ENCODE measurements around the gene CDKN2A. TPM values are rescaled to one million over a fixed set of nuclear protein-coding genes. Genes with fewer than 3 reads are reported as not detected.

Gene CDKN2A
- 1 to 10 TPM in 2 of 4 donors, under 1 TPM in 1, not detected in 1; 0.94 to 9.7 (median 2.7) TPM for total RNA-seq

DNA sequence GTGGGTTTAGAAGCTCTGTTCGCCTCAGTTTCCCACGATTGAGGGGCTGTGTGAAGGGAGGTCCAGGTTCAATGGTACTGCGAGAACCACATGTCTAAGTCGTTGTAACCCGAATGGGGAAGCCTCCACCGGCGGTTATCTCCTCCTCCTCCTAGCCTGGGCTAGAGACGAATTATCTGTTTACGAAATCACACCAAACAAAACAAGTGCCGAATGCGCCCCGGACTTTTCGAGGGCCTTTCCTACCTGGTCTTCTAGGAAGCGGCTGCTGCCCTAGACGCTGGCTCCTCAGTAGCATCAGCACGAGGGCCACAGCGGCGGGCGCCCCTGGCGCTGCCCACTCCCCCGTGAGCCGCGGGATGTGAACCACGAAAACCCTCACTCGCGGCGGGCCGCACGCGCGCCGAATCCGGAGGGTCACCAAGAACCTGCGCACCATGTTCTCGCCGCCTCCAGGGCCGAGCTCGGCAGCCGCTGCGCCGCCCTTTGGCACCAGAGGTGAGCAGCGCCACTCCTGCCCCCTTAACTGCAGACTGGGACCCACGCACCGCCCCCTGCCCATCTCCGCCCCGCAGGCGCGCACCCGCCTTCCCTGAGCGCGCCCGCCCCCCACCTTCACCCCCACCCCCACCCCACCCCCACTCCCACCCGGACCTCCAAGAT lies at the start of gene CDKN2A:
Gene CDKN2A, minus strand, starts transcription at position 500 of the 663 bp plus-strand sequence.
- Histone ChIP-seq H3K36me3 (no peaks in the 10 kb centered on the region), H3K27me3 (peaks cover 46% of the 10 kb centered on the region), H3K4me1 (peaks cover 0 to 26% (median 0%) of the 10 kb centered on the region in 3 donors), H3K27ac (peak within 1 kb of the TSS; percentile 41 to 87 (median 85)), H3K4me3 (peak within 1 kb of the TSS; percentile 71 to 79), H3K9me3 (no peaks in the 10 kb centered on the region)
- ATAC-seq: peak; percentile 27
- 39% methylated on average over 5 of the region's 53 CpGs; no CpG with 5 or more reads in 1 of the 2 donors for WGBS, 2 donors (ENCODE audit: low coverage in 1 of 2)
- TF ChIP-seq, protein P1, sequence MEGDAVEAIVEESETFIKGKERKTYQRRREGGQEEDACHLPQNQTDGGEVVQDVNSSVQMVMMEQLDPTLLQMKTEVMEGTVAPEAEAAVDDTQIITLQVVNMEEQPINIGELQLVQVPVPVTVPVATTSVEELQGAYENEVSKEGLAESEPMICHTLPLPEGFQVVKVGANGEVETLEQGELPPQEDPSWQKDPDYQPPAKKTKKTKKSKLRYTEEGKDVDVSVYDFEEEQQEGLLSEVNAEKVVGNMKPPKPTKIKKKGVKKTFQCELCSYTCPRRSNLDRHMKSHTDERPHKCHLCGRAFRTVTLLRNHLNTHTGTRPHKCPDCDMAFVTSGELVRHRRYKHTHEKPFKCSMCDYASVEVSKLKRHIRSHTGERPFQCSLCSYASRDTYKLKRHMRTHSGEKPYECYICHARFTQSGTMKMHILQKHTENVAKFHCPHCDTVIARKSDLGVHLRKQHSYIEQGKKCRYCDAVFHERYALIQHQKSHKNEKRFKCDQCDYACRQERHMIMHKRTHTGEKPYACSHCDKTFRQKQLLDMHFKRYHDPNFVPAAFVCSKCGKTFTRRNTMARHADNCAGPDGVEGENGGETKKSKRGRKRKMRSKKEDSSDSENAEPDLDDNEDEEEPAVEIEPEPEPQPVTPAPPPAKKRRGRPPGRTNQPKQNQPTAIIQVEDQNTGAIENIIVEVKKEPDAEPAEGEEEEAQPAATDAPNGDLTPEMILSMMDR (IDR thresholded peaks at IDR 0.05): peak in 1 of 4 experiments; percentile 5
- no peak for TF ChIP-seq POLR2AphosphoS5 (IDR thresholded peaks at IDR 0.05)
- TF ChIP-seq EP300 (IDR thresholded peaks at IDR 0.05): no peak
- TF ChIP-seq POLR2A (IDR thresholded peaks at IDR 0.05): no peak

DNA sequence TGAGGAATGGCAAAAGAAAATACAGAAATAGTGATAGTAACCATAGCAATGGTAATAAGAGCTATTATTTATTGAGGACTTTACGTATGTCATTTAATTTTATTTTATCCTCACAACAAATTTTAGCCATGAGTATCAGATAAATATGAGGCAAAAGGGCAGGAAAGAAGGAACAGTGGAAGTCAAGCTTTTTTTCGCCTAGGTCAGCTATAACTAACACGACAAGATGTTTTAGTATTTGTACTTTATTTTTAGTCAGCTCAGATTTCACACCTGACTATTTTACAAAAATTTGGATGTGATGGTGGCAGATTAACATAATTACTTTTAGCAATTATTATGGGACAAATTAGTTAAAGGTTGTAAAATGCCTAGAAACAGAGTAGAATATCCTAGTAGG lies 49.7 kb upstream of the CDKN2A start:
- no peak overlapping the region for H3K4me3 ChIP-seq
- TF ChIP-seq, protein P1 (IDR thresholded peaks at IDR 0.05): no peak
- TF ChIP-seq POLR2AphosphoS5 (IDR thresholded peaks at IDR 0.05) (no peak), POLR2A (IDR thresholded peaks at IDR 0.05) (no peak), EP300 (IDR thresholded peaks at IDR 0.05) (no peak)
- 51 to 52% methylated on average over 3 of the region's 3 CpGs for WGBS, 2 donors (ENCODE audit: low coverage in 1 of 2)
- no peak for ATAC-seq
- H3K4me1 ChIP-seq: no peaks in the 10 kb centered on the region
- H3K27ac ChIP-seq: no peak overlapping the region
- H3K27me3 ChIP-seq: no peaks in the 10 kb centered on the region
- H3K36me3 ChIP-seq: no peaks in the 10 kb centered on the region
- H3K9me3 ChIP-seq: no peaks in the 10 kb centered on the region

DNA sequence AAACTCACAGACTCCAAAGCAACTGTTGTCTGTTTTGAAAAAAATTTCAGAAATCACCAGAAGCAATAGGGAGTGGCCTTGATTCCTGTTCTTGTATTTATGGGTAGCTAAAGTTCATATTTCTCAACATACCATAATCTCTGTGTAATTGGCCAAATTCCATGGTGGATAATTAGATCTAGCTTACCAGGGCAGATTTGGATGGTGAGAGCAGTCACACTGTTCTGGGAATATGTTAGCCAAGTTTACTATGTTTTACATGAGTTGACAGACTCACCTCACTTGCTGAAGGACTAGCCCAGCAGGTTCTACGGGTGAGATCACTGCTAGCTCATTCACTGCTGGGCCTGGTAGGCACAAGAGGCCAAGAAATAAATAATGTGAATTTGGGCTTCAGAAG lies 47.6 kb upstream of the CDKN2A start:
- Histone ChIP-seq H3K4me1 (peaks cover 0 to 14% (median 0%) of the 10 kb centered on the region in 3 donors), H3K27me3 (no peaks in the 10 kb centered on the region), H3K9me3 (no peaks in the 10 kb centered on the region), H3K4me3 (no peak overlapping the region), H3K27ac (no peak overlapping the region), H3K36me3 (no peaks in the 10 kb centered on the region)
- no peak for ATAC-seq
- TF ChIP-seq EP300 (IDR thresholded peaks at IDR 0.05) (no peak), POLR2A (IDR thresholded peaks at IDR 0.05) (no peak), POLR2AphosphoS5 (IDR thresholded peaks at IDR 0.05) (no peak)
- TF ChIP-seq, protein P1 (IDR thresholded peaks at IDR 0.05): no peak
- 43 to 50% methylated on average over 1 of the region's 1 CpG for WGBS, 2 donors (ENCODE audit: low coverage in 1 of 2)

DNA sequence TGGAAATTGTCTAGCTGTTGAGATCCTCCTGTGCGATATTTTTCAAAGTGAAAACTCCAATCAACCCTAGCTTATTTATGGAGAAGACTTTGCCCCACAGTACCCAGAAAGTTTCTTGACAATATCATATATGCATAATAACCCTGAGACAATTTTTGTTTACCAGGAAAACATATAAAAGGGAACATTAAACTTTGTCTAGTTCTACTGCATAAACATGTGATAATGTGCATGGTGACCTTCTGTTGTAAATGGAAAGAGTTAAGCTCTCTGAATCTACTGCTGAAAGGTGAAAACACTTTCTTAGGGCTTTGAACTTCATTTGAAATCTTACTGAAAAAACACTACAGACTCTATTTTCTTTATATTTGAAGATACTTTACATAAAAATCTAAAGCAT lies 47.2 kb upstream of the CDKN2A start:
- no peaks in the 10 kb centered on the region for H3K27me3 ChIP-seq
- WGBS, 2 donors (ENCODE audit: low coverage in 1 of 2): 100% methylated on average over 1 of the region's 1 CpG
- TF ChIP-seq POLR2AphosphoS5 (IDR thresholded peaks at IDR 0.05) (no peak), EP300 (IDR thresholded peaks at IDR 0.05) (no peak), POLR2A (IDR thresholded peaks at IDR 0.05) (no peak)
- TF ChIP-seq, protein P1 (IDR thresholded peaks at IDR 0.05): no peak
- H3K9me3 ChIP-seq: no peaks in the 10 kb centered on the region
- H3K4me3 ChIP-seq: no peak overlapping the region
- no peaks in the 10 kb centered on the region for H3K36me3 ChIP-seq
- no peak overlapping the region for H3K27ac ChIP-seq
- peaks cover 0 to 14% (median 0%) of the 10 kb centered on the region in 3 donors for H3K4me1 ChIP-seq
- no peak for ATAC-seq

DNA sequence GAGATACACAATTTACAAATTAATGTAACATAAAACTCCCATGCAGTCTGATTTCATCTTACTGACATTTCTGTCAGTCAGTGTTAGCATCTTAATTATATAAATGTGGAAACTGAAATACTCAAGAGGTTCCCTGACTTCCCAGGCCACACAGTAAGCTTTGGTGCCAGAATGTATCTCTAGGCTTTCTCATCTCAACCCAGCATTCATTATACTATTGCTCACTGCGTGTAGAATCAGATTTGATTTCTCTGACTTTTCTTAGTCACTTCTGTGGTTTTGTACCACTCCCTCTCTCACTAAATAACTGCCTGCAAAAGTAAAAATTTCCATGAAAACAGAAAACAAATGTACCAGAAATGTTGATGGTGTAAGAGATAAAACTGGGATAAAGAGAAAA lies 46.6 kb upstream of the CDKN2A start:
- ATAC-seq: no peak
- Histone ChIP-seq H3K4me3 (no peak overlapping the region), H3K9me3 (no peaks in the 10 kb centered on the region), H3K36me3 (no peaks in the 10 kb centered on the region), H3K4me1 (peaks cover 0 to 14% (median 0%) of the 10 kb centered on the region in 3 donors), H3K27ac (no peak overlapping the region), H3K27me3 (no peaks in the 10 kb centered on the region)
- no peak for TF ChIP-seq POLR2A (IDR thresholded peaks at IDR 0.05)
- TF ChIP-seq POLR2AphosphoS5 (IDR thresholded peaks at IDR 0.05): no peak
- TF ChIP-seq, protein P1 (IDR thresholded peaks at IDR 0.05): no peak
- no peak for TF ChIP-seq EP300 (IDR thresholded peaks at IDR 0.05)
- WGBS, 2 donors (ENCODE audit: low coverage in 1 of 2): 50 to 77% methylated on average over 1 of the region's 1 CpG

All from gastroesophageal sphincter (tissue), 4 donors.